DMS53 treated with DMSO at 0.1 percent for 48 hours (cell line): Measurements from ENCODE around the gene SLC27A1.
"Not testable (repeated sequence)": the region's sequence is repeated elsewhere in the genome, so short reads cannot be mapped to it uniquely, and the experiment has no call there.

Experiments
- DNase-seq: peaks from one replicate; lab custom pipeline; 2025; ENCODE audit not compliant: unreplicated experiment; lab: John Stamatoyannopoulos, UW

The SLC27A1 gene

DNA sequence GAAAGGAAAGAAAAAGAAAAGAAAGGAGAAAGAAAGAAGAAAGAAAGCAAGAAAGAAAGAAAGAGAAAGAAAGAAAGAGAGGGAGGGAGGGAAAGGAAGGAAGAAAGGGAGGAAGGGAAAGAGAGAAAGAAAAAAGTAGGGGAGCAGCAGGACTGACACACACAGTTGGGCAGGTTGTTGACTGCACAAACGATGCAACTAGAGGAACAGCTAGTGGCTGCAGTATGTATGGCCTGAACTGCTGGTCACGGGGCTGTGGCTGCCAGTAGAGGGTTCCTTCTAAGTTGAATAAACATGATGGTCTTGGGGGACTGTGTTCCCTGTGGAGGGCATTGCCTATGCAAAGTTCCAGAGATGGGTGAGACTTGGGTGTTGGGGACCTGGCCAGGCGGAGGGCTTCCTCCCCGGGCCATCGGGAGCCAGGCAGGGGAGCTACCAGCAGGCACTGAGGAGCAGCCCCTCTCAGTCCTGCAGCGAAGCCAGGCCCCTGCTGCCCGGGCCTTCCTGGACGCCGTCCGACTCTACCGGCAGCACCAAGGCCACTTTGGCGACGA lies 68.4 kb downstream of the SLC27A1 start:
- DNase-seq: no peak

DNA sequence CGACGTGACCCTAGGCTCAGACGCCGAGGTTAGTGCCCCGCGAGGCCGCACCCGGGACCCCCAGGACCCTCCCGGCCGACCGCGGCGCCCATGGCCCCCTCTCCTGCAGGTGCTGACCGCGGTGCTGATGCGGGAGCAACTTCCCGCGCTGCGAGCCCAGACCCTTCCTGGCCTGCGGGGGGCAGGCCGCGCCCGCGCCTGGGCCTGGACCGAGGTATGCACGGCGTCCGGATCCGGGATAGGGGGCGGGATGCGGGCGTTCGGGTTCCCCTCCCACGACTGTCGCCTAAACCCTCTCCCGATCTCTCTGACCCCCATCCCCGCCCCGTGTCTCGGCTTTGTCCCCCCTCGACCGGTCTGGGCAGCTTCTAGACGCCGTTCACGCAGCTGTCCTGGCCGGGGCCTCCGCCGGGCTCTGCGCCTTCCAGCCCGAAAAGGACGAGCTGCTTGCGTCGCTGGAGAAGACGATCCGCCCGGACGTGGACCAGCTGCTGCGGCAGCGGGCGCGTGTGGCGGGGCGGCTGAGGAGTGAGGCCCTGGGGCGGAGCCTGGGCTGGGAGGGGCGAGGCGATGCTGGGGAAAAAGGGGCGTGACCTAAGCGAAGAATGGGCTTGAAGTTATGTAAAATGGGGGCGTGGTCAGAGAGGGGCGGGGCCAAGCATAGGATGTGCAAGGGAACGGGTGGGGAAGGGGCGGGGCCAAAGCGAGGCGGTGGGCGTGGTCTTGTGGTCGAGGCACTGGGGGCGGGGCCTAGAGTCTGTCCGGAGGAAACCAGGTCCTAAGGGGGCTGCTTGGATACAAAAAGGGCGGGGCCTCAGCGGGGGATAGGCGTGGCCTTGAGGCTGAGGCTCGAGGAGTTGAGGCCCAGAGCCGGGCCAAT lies 69.2 kb downstream of the SLC27A1 start:
- DNase-seq: peak; percentile 80

DNA sequence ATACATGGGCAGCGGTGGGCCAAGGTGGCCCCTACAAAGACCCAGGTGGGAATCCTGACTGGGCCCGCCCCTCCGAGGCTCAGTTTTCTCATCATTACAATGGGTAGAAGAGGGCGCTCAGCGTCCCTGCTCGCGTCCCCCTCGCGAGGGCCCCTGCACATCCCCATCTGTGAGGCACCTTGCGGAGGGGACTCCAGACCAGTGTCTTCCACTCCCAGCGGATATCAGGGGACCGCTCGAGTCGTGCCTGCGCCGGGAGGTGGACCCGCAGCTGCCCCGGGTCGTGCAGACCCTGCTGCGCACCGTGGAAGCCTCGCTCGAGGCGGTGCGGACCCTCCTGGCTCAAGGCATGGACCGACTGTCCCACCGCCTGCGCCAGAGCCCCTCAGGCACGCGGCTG lies 69.8 kb downstream of the SLC27A1 start:
- no peak for DNase-seq

DNA sequence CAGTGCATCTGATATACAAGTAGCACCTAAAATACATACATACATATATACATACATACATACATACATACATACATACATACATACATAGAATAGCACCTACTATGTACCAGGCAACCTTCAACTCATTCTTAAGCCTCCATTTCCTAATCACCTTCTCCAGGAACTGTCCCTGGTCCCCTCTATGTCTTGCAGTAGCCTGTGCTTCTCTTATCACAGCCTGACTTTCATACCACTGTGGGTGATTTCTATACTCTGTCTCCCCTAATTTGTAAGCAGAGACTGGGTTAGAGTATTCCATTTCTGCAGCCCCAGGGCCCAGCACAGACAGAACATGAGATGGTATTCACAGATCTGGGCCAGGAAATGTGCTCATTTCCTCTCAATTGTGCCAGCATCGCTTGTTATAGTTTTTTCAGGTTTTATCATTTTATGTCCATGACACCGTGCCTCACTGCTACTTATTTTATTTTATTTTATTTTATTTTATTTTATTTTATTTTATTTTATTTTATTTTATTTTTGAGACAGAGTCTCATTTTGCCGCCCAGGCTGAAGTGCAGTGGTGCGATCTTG lies 70.9 kb downstream of the SLC27A1 start:
- no peak for DNase-seq

DNA sequence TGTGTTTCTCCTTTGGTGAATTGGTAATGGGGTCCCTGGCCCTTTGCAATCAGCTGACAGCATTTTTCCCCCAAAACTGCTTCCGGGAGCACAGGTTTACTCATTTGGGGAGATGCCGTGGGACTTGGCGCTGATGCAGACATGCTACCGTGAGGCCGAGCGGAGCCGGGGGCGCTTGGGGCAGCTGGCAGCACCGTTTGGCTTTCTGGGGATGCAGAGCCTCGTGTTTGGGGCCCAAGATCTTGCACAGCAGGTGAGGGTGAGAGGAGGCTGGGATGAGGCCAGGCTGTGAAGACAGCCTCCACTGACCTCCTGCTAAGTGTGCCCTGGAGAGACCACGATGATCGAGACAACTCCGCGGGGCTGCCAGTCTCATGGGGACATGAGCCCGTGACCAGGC lies 71.7 kb downstream of the SLC27A1 start:
- DNase-seq: no peak

DNA sequence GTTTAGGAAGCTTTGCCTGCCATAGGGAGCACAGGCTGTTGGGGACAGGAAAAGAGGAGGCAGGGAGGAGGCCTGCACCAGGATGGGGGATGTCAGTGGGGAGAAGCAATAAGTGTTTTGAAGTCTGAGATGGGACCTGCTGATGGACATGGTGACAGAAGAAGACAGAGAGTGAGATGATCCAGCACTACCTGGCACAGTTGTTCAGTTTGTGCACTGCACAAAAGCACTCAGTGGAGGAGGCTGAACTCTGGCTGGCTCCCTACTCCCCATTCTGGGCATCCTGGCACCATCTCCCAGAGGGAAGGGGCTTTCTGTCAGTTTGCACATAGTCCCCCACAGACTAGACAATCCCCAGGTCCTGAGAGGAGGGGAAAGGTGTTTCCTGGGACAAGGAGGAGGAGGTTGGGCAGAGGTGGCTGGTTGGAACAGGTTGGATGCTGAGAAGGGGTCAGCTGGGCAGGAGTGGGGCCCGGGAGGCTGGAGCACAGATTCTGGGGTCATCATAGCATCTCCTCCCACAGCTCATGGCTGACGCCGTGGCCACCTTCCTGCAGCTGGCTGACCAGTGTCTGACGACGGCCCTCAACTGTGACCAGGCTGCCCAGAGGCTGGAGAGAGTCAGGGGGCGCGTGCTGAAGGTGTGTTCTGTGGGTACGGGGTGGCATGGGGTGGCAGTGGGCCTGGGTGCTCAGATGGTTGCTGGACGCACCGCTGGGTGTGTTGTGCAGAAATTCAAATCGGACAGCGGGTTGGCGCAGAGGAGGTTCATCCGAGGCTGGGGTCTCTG lies 72.7 kb downstream of the SLC27A1 start:
- DNase-seq: no peak

DNA sequence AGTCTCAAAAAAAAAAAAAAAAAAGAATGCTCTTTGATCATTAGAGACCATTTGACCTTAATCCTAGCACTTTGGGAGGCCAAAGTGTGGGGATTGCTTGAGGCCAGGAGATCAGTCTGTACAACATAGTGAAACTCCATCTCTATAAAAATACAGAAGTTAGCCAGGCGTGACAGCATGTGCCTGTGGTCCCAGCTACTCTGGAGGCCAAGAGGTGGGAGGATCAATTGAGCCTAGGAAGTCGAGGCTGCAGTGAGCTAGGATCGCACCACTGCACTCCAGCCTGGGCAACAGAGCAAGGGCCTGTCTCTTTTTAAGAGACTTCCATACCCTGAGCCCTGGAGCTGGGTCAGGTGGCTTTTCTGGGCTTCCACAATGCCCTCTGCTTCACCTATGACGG lies 73.7 kb downstream of the SLC27A1 start:
- no peak for DNase-seq

DNA sequence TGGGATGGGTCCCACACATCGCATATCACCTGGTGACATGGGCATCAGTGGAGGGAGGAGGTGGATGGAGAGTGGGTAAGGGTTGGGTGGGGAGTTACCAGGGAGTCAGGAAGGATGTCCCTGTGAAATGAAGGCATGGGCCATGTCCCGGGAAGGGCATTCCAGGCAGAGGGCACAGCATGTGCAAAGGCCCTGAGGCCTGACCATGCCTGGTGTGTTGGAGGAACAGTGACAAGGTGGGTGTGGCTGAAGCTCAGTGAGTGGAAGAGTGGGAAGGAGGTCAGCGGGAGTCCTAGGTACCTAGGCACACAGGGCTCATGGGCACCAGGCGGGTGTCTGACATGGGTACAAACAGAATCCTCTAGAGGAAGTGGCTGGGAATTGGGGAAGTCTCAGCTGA lies 74.1 kb downstream of the SLC27A1 start:
- DNase-seq: no peak

DNA sequence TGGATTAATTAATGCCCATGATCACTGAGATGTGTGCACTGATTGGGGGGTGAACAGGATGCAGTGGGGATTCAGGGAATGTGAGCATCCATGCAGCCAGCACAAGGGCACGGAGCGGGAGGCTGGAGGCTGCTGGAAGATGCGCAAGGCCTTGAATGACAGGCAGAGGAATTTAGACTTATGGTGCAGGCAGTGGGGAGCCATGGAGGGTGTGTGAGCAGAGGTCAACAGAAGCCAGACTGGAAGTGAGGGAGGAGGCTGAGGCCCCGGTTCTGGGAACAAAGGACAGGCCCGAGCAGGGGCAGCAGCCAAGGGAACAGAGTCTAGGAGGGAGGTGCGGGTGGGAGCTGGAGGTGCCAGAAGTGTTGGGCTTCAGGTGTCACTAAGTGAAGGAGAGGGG lies 77.8 kb downstream of the SLC27A1 start:
- no peak for DNase-seq

DNA sequence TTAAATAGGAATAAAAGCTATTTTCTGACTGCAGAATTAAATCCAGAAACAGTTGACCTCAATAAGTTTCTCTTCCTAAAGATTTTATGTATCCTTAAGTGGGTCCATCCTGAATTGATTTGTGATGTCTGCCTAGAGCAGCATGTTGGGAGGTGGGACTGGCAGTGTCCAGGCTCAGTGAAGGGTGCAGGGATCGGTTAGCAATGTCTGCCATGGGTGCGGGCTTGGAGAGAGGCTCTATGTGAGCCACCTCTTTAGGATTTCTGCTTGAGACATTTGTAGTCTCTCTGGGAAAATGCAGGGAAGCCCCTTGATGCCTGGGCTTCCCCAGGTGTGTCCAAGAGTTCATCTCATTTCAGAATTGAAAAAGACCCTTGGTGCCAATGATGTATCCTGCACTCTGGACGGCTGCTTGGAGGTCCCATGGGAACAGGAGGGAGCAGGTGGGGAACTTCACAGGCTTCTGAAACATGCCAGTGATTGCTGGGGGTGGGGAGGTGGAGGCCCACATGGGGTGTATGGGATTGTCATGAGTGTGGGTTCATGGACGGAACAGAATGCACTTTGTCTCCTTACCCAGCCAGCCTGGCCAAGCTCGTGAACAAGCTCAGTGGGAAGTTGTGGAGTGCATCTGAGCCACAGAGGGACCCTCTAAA lies 78.9 kb downstream of the SLC27A1 start:
- DNase-seq: no peak

DNA sequence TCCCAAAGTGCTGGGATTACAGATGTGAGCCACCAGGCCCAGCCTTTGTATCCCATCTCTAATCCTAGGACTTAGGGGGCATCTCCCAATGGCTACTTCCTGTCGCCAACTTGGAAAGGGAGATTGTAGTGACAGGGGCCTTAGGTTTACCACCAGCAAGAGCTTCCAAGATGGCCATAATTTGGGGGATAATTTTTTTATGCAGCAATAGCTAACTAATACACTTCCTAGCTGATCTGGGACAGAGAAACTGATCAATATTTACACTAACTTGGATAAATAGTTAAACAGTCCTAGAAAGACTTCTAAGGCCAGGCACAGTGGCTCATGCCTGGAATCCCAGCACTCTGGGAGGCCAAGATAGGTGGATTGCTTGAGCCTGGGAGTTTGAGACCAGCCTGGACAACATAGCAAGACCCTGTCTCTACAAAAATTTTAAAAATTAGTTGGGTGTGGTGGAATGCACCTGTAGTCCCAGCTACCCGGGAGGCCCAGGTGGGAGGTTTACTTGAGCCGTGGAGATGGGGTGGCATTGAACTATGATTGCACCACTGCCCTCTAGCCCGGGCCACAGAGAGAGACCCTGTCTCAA lies 79.8 kb downstream of the SLC27A1 start:
- no peak for DNase-seq

DNA sequence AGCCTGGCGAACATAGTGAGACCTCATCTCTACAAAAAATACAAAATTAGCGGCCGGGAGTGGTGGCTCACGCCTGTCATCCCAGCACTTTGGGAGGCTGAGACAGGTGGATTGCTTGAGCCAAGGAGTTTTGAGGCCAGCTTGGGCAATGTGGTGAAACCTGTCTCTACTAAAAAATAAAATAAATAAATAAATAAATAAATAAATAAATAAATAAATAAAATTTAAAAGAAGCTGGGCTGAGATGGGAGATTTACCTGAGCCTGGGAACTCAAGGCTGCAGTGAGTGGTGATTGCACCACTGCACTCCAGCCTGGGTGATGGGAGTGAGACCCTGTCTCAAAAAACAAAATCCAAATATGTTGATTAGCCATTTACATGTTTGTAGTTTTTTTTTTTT lies 82.4 kb downstream of the SLC27A1 start:
- DNase-seq: not testable (repeated sequence)

DNA sequence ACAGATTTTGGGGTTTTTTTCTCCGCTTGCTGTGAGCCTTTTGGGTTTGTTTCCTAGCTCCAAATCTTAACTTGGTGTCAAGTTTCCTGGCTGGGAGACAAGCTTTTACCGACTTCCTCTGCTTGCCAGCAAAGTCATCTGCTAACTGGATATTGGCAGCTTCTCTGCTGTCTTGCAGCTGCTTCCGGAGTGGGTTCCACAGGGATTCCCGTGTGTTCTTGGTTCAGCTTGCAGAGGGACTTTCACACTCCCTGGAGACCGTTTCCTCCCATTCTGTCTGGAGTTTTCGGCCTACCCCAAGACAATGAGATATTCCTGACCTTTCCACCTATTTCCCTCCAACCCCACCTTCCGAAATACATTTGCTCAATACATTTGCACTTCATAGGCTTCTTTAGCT lies 82.9 kb downstream of the SLC27A1 start:
- DNase-seq: no peak

DNA sequence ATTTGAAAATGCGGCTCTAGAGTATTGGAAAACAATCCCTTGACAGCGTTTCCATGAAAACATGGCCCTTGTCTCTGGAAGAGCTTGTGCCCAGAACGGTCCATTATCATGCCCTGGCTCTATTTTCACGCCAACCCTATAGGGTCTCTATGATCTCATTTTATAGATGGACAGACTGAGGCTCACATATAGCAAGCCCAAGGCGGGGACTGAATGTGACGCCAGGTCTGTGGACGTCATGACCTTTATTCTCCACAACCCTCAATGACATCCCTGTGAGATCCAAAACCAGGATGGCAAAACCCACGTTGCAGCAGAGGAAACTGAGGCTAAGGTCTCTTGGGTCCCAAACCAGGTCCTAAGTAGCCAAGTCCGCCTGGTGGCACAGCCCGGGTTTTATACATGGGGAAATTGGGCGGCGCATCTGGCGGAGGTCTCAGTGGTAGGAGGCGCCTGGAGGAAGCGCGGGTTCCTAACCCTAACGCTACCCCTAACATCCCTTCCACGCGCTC lies 84.7 kb downstream of the SLC27A1 start:
- no peak for DNase-seq

DNA sequence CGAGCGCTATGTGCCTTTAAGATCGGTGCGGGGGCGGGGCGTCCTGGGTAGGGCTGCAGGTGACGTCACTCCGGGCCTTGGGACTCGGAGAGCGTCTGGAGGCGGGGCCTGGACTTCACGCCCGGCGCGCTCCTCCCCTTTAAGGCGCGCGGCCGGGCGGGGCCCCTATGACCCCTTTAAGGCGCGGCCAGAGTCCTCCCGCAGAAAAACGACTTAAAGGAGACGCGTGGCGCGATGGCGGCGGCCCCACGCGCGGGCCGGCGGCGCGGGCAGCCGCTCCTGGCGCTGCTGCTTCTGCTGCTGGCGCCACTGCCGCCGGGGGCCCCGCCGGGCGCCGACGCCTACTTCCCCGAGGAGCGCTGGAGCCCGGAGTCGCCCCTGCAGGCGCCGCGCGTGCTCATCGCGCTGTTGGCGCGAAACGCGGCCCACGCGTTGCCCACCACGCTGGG lies 85.2 kb downstream of the SLC27A1 start, which contains the start of gene COLGALT1:
TSS of gene COLGALT1 (plus strand) at position 170 of the 449 bp plus-strand sequence. CDS start at position 235, 65 bp downstream.
- peak; percentile 67 for DNase-seq
